Testis (tissue), 3 donors: ENCODE results near the gene WSB1. TPM values are rescaled to one million over a fixed set of nuclear protein-coding genes. Genes with fewer than 3 reads are reported as not detected.
A peak's percentile ranks its signal among the peaks of the same experiment; 100 is the strongest.

ENCODE experiments used
- DNase-seq: peaks from one replicate; pipeline ENCODE4 v3.0.0-alpha.2; 2019
- H3K27ac ChIP-seq, 2 donors: fragments of 200-600 bp; sonication (generic); one replicate each; pipeline ENCODE4 v1.5.1; 2019
- H3K27me3 ChIP-seq: fragments of 200-600 bp; sonication (generic); one replicate; pipeline ENCODE4 v1.5.1; 2019
- H3K36me3 ChIP-seq: fragments of 200-600 bp; sonication (generic); one replicate; pipeline ENCODE4 v1.5.1; 2017; ENCODE audit warnings: low read depth; ENCODE audit errors: missing control alignments
- H3K4me1 ChIP-seq: fragments of 200-600 bp; sonication (generic); one replicate; pipeline ENCODE4 v1.5.1; 2019
- H3K4me3 ChIP-seq, 2 donors: fragments of 200-600 bp; sonication (generic); one replicate each; pipeline ENCODE4 v1.5.1; 2017 to 2019
- H3K9me3 ChIP-seq: fragments of 200-600 bp; sonication (generic); one replicate; pipeline ENCODE4 v1.5.1; 2017
- POLR2A ChIP-seq: fragments of 450-650 bp; IDR thresholded peaks from one replicate; pipeline ENCODE4 v1.6.1; 2017; ENCODE audit warnings: antibody characterized with exemption, mild to moderate bottlenecking, moderate library complexity
- WGBS, 2 donors: methylation state at CpG; one replicate each; pipeline ENCODE4 v1.1.5; 2018; 5-methylcytosine and 5-hydroxymethylcytosine counted together
- intact Hi-C: fragments of 100-400 bp; cut with DNase I; formaldehyde crosslinking; loops from one replicate; pipeline ENCODE4 v1.15.1; 2023; ENCODE audit warnings: low total_unique reads
- polyA plus RNA-seq: library from polyadenylated mRNA; stranded (reverse); fragments of 350-450 nt; fragmentation: Illumina TruSeq; extraction: RNeasy Lipid Tissue Mini Kit (QIAGEN cat#74804); gene quantifications from one replicate; pipeline ENCODE4 v1.2.3, GENCODE V29; 2014; ENCODE audit warnings: low read depth, low replicate concordance; ENCODE audit not compliant: insufficient read depth
- total RNA-seq, 2 donors: library from RNA; depleted of rRNA; stranded (reverse); fragments of >200 nt; gene quantifications; one replicate each; pipeline ENCODE4 v1.2.3, GENCODE V29; 2016
- TF ChIP-seq, protein P1 (sequence below), 3 experiments: fragments of 450-650 bp in 2 of 3; fragments of 200-600 bp in 1 of 3; sonication (generic) in 1 of 3; IDR thresholded peaks; one replicate each; pipeline ENCODE4 v1.5.1; 2016 to 2019; ENCODE audit warnings: antibody characterized with exemption in 3 of 3, mild to moderate bottlenecking in 2 of 3, moderate library complexity in 1 of 3

Gene WSB1
- total and polyA plus RNA-seq, 3 donors from 2014 or later, result 126 to 189 (median 160) TPM

GRCh38 chr17:27351759-27352158 lies 57.8 kb downstream of the WSB1 start:
- H3K36me3 ChIP-seq, result no peaks in the 10 kb centered on the region
- 89 to 92% methylated on average over 2 of the region's 2 CpGs for WGBS, 2 donors
- peaks cover 8% of the 10 kb centered on the region for H3K4me1 ChIP-seq
- DNase-seq, result no peak
- intact Hi-C loops, result loop anchor here (10.0 kb wide), 1 partner anchor 243 kb away; no protein-coding TSS in a partner anchor
- H3K27me3 ChIP-seq, result no peaks in the 10 kb centered on the region
- H3K4me3 ChIP-seq, result no peak overlapping the region
- no peak for TF ChIP-seq POLR2A
- TF ChIP-seq, protein P1, sequence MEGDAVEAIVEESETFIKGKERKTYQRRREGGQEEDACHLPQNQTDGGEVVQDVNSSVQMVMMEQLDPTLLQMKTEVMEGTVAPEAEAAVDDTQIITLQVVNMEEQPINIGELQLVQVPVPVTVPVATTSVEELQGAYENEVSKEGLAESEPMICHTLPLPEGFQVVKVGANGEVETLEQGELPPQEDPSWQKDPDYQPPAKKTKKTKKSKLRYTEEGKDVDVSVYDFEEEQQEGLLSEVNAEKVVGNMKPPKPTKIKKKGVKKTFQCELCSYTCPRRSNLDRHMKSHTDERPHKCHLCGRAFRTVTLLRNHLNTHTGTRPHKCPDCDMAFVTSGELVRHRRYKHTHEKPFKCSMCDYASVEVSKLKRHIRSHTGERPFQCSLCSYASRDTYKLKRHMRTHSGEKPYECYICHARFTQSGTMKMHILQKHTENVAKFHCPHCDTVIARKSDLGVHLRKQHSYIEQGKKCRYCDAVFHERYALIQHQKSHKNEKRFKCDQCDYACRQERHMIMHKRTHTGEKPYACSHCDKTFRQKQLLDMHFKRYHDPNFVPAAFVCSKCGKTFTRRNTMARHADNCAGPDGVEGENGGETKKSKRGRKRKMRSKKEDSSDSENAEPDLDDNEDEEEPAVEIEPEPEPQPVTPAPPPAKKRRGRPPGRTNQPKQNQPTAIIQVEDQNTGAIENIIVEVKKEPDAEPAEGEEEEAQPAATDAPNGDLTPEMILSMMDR (IDR thresholded peaks at IDR 0.05), result no peak
- H3K27ac ChIP-seq, result no peak overlapping the region
- no peaks in the 10 kb centered on the region for H3K9me3 ChIP-seq

GRCh38 chr17:27352448-27353032 lies 58.6 kb downstream of the WSB1 start:
- no peak for DNase-seq
- Histone ChIP-seq H3K4me1 (peaks cover 8% of the 10 kb centered on the region), H3K27ac (peak overlapping the region; percentile 73 to 93), H3K9me3 (no peaks in the 10 kb centered on the region), H3K4me3 (no peak overlapping the region), H3K36me3 (no peaks in the 10 kb centered on the region), H3K27me3 (no peaks in the 10 kb centered on the region)
- 57 to 76% methylated on average over 6 of the region's 6 CpGs for WGBS, 2 donors
- intact Hi-C loops, result loop anchor here (10.0 kb wide), 1 partner anchor 242 kb away; no protein-coding TSS in a partner anchor
- TF ChIP-seq POLR2A, result no peak
- TF ChIP-seq, protein P1 (IDR thresholded peaks at IDR 0.05), result no peak

DNA sequence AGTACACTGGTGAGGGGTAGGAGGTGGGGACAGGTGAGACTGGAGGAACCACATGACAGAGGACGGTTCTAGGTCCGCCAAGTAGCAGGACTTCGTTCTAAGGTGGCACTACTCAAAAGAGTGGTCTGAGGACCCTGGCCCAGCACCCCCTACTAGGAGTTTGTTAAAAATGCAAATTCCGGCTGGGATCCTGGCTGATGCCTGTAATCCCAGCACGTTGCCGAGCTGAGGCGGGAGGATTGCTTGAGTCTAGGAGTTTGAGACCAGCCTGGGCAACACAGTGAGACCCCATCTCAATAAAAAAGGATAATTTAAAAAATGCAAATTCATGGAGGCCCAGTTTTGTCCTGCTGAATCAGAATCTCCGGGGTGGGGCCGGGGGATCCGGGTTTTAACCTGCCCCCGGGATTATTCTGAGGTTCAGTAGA lies 59.1 kb downstream of the WSB1 start:
- Histone ChIP-seq H3K4me1 (peaks cover 8% of the 10 kb centered on the region), H3K27me3 (no peaks in the 10 kb centered on the region), H3K4me3 (peak overlapping the region; percentile 65 to 69), H3K27ac (peak overlapping the region; percentile 73 to 93), H3K9me3 (no peaks in the 10 kb centered on the region), H3K36me3 (no peaks in the 10 kb centered on the region)
- intact Hi-C loops, result loop anchor here (10.0 kb wide), 1 partner anchor 242 kb away; no protein-coding TSS in a partner anchor
- WGBS, 2 donors, result 32 to 52% methylated on average over 11 of the region's 11 CpGs
- no peak for TF ChIP-seq POLR2A
- TF ChIP-seq, protein P1 (IDR thresholded peaks at IDR 0.05), result no peak
- no peak for DNase-seq

DNA sequence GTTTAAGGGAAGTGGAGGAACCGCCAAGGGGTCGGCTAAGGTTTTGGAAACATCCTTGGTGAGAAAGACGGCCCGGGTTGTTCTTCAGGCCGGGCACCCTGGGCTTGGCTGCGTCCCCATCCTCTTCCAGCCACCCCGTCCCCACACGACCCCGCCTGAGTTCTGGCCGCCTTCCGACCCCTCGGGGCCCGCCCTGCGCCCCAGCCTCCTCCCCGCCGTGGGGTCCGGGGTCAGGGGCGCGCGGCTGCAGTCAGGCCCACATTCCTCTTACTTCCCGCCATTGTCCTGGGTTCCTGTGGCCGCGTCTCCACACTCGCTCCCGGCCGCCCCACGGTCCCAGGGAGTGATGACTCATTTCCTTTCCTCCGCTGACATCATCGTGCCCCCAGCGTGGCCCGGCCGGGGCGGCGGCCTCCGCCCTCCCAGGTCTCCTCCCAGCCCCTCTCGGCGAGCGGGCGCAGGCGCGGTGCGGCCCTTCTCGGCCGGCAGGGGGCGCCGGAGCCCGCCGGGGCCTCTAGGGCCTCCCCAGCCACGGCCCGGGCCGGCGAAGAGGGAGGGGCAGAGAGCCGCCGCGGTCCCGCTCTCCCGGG lies 59.6 kb downstream of the WSB1 start:
- no peaks in the 10 kb centered on the region for H3K9me3 ChIP-seq
- peak overlapping the region; percentile 65 to 69 for H3K4me3 ChIP-seq
- peak overlapping the region; percentile 73 to 93 for H3K27ac ChIP-seq
- 1 to 3% methylated on average over 8 to 56 of the region's 57 CpGs for WGBS, 2 donors
- H3K27me3 ChIP-seq, result no peaks in the 10 kb centered on the region
- no peak for TF ChIP-seq POLR2A
- TF ChIP-seq, protein P1 (IDR thresholded peaks at IDR 0.05), result peak; percentile 97 to 98 (median 97)
- intact Hi-C loops, result loop anchor here (10.0 kb wide), 1 partner anchor 241 kb away; no protein-coding TSS in a partner anchor
- no peaks in the 10 kb centered on the region for H3K36me3 ChIP-seq
- peaks cover 6% of the 10 kb centered on the region for H3K4me1 ChIP-seq
- peak; percentile 88 for DNase-seq
